ENCODE measurements around the gene DZIP1. TPM values are rescaled to one million over a fixed set of nuclear protein-coding genes. Genes with fewer than 3 reads are reported as not detected.

Gene DZIP1
- total and polyA plus RNA-seq, 3 experiments from 2014 or later, result 0.13 TPM; not detected in 2

GRCh38 chr13:95533545-95534160 lies 110.9 kb downstream of the DZIP1 start:
- H3K27ac ChIP-seq (ENCODE audit: low read depth, low read length), result no peak overlapping the region
- no peaks in the 10 kb centered on the region for H3K27me3 ChIP-seq (ENCODE audit: insufficient read depth, low read length, poor library complexity, severe bottlenecking)
- ChIA-PET CTCF (no interaction called here), POLR2A (no interaction called here)
- H3K36me3 ChIP-seq (ENCODE audit: insufficient read depth, low read length), result no peaks in the 10 kb centered on the region
- Mint-ChIP-seq H3K4me1 (no peaks in the 10 kb centered on the region), H3K27me3 (peaks cover 8 to 49% of the 10 kb centered on the region in 2 donors), H3K9me3 (no peaks in the 10 kb centered on the region), H3K27ac (no peak overlapping the region), H3K36me3 (no peaks in the 10 kb centered on the region), H3K4me3 (no peak overlapping the region)
- H3K4me1 ChIP-seq (ENCODE audit: insufficient read depth, low read length), result no peaks in the 10 kb centered on the region
- no peak for DNase-seq
- no peaks in the 10 kb centered on the region for H3K9me3 ChIP-seq (ENCODE audit: low read length)
- H3K4me3 ChIP-seq (ENCODE audit: low read length), result no peak overlapping the region

- H3K4me1 ChIP-seq (ENCODE audit: insufficient read depth, low read length), result no peaks in the 10 kb centered on the region
- Mint-ChIP-seq H3K4me3 (no peak overlapping the region), H3K9me3 (no peaks in the 10 kb centered on the region), H3K4me1 (no peaks in the 10 kb centered on the region), H3K27ac (no peak overlapping the region), H3K27me3 (peaks cover 10 to 59% of the 10 kb centered on the region in 2 donors), H3K36me3 (no peaks in the 10 kb centered on the region)
- ChIA-PET CTCF (no interaction called here), POLR2A (no interaction called here)
- no peaks in the 10 kb centered on the region for H3K36me3 ChIP-seq (ENCODE audit: insufficient read depth, low read length)
- no peak for DNase-seq
- H3K27me3 ChIP-seq (ENCODE audit: insufficient read depth, low read length, poor library complexity, severe bottlenecking), result no peaks in the 10 kb centered on the region
- no peak overlapping the region for H3K4me3 ChIP-seq (ENCODE audit: low read length)
- no peaks in the 10 kb centered on the region for H3K9me3 ChIP-seq (ENCODE audit: low read length)
- no peak overlapping the region for H3K27ac ChIP-seq (ENCODE audit: low read depth, low read length)
Measured at GRCh38 chr13:95530178-95530577, 114.3 kb downstream of the DZIP1 start.

Other genes starting within 250 kb of the DZIP1 start
- not detected for gene CLDN10, start 92.0 kb downstream of the DZIP1 start, total RNA-seq
- not detected for gene CLDN10, start 92.0 kb downstream of the DZIP1 start, polyA plus RNA-seq
- gene DNAJC3, start 32.4 kb upstream of the DZIP1 start, total RNA-seq, result 10 to 100 TPM; 26.1 to 26.4 TPM
- 19.4 TPM for gene DNAJC3, start 32.4 kb upstream of the DZIP1 start, polyA plus RNA-seq